ENCODE data around the gene PLEKHJ1. TPM values are rescaled to one million over a fixed set of nuclear protein-coding genes. Genes with fewer than 3 reads are reported as not detected.

Gene PLEKHJ1
- total and polyA plus RNA-seq, 2 of the 8 experiments (the other 6 are each of a cell fraction or from before 2014, with no cell fraction given): 135 to 187 TPM

DNA sequence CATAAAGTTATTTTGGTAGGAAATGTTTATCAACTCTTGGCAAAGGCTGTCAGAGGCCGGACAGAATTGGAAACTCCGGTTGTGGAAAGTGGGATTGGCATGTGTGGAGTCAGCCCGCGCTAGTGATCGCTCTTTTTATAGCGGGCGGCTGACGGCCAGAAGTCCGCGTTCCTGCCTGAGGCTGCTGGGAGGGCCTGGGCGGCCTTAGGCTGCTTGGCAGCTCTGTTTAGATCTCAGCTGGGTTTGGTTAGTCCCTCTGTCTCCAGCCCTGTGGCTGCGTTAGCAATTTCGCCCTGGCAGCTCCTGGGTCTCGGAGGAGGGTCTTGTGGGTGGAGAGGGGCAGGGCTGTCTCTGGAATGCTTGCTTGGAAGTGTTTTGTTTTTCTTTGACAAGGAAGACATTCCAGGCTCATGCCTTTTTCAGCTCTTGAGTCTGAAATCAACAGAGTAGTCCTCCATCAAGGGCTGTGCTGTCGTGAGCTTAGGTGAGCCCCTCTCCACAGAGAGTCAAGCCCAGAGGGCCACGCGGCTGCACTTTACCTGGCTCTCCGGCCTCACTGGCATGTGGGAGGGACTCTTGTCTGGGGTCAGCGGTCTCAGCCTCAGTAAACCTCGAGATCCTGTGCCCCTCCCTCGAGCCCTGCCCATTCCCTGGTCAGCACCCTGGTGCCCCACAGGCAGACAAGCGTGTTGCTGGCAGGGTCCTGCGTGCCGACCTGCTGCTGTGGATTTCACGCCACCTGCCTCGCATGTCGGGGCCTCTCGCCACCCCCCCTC is 49.9 kb downstream of the PLEKHJ1 start:
- no peak overlapping the region for H3K18ac ChIP-seq (ENCODE audit: extremely low read depth, low read length)
- no peak overlapping the region for H2BK120ac ChIP-seq (replicated peaks; ENCODE audit: low read depth, low read length)
- no peak overlapping the region for H2AK5ac ChIP-seq (ENCODE audit: low read depth, low read length)
- H2BK5ac ChIP-seq (ENCODE audit: low read depth, low read length): no peak overlapping the region; the same call in 1 of the 2 replicates
- no peak overlapping the region for H4K91ac ChIP-seq (replicated peaks; ENCODE audit: insufficient read length, low read length)
- H2AFZ ChIP-seq (ENCODE audit: low read length): no peak overlapping the region
- no peak for DNase-seq (ENCODE audit: low read depth in 1 of 2, low spot score in 2 of 2)
- H3K27me3 ChIP-seq (replicated peaks in 1 of 4; ENCODE audit: control insufficient read depth in 3 of 4, extremely low read depth in 1 of 4, insufficient read depth in 3 of 4, low read length in 3 of 4): no peaks in the 10 kb centered on the region
- 95% methylated on average over 28 of the region's 28 CpGs; no CpG with 5 or more reads in 1 of the 2 experiments for WGBS, 2 experiments (ENCODE audit: extremely low coverage in 1 of 2, insufficient coverage in 1 of 2, insufficient read length in 1 of 2, insufficient replicate concordance in 2 of 2, low coverage in 1 of 2, low lambda C conversion rate in 2 of 2, missing lambda C conversion rate in 1 of 2)
- no peak overlapping the region for H3K4me2 ChIP-seq (ENCODE audit: insufficient read depth in 1 of 2, low read depth in 2 of 2, low read length in 2 of 2)
- H3K9me3 ChIP-seq (ENCODE audit: insufficient read depth in 2 of 2, low read depth in 1 of 2, low read length in 1 of 2): no peaks in the 10 kb centered on the region
- ChIA-PET CTCF (ENCODE audit: partially characterized antibody) (interaction anchor here (0.6 to 3.7 kb wide), 10 partner anchors 9 to 546 kb away, joined by 3 to 18 read pairs (median 4); no protein-coding TSS in a partner anchor), POLR2A (ENCODE audit: partially characterized antibody) (interaction anchor here (0.6 to 1.3 kb wide), 3 partner anchors 15 to 41 kb away, joined by 3 to 5 read pairs (median 3); no protein-coding TSS in a partner anchor)
- no peak overlapping the region for H3K56ac ChIP-seq (replicated peaks; ENCODE audit: insufficient read length, low read depth, low read length)
- H2BK15ac ChIP-seq (ENCODE audit: low read length): no peak overlapping the region
- no peak overlapping the region for H2BK20ac ChIP-seq (ENCODE audit: low read length)
- no peak overlapping the region for H4K5ac ChIP-seq (ENCODE audit: insufficient read length, low read depth, low read length)
- no peaks in the 10 kb centered on the region for H3K23me2 ChIP-seq (ENCODE audit: low read depth, low read length)
- H3K9ac ChIP-seq (replicated peaks in 1 of 4; ENCODE audit: extremely low read depth in 1 of 4, low read depth in 3 of 4, low read length in 3 of 4): no peak overlapping the region
- peaks cover 29% of the 10 kb centered on the region for H3K79me1 ChIP-seq (ENCODE audit: low read depth, low read length)
- no peak overlapping the region for H2BK12ac ChIP-seq (ENCODE audit: low read depth, low read length)
- H3K14ac ChIP-seq (ENCODE audit: insufficient read length): no peak overlapping the region
- no peak overlapping the region for H3K4me3 ChIP-seq (ENCODE audit: extremely low read depth in 1 of 4, insufficient read depth in 2 of 4, low read depth in 3 of 4, low read length in 4 of 4)
- peaks cover 0 to 24% of the 10 kb centered on the region in 2 experiments; a peak in 1 of 4 replicates for H3K79me2 ChIP-seq (ENCODE audit: control insufficient read depth in 1 of 2, insufficient read depth in 2 of 2, low read length in 2 of 2)
- no peak overlapping the region for H3K23ac ChIP-seq (ENCODE audit: insufficient read length)
- FAIRE-seq: no peak
- H3K36me3 ChIP-seq (ENCODE audit: control insufficient read depth in 2 of 4, insufficient read depth in 4 of 4, low read length in 3 of 4): peaks cover 6 to 21% (median 13%) of the 10 kb centered on the region in 4 experiments; a peak in 7 of 8 replicates
- no peak overlapping the region; the same call in none of the 2 replicates for H3K27ac ChIP-seq (ENCODE audit: low read depth, low read length)
- H4K8ac ChIP-seq (ENCODE audit: extremely low read depth, insufficient read depth, low read length): no peak overlapping the region
- no peaks in the 10 kb centered on the region; a peak in 1 of 7 replicates for H3K4me1 ChIP-seq (replicated peaks in 1 of 4; ENCODE audit: control insufficient read depth in 3 of 4, insufficient read depth in 4 of 4, low read length in 3 of 4)
- no peak overlapping the region for H3K4ac ChIP-seq (replicated peaks; ENCODE audit: insufficient read length, low read depth, low read length)
- peaks cover 2 to 28% of the 10 kb centered on the region in 2 experiments for H4K20me1 ChIP-seq (replicated peaks in 1 of 2; ENCODE audit: control insufficient read depth in 1 of 2, insufficient read depth in 2 of 2, low read length in 2 of 2)
- no peak for TF ChIP-seq TBP (IDR thresholded peaks at IDR 0.05; ENCODE audit: low read depth, low read length)
- TF ChIP-seq, protein P1, sequence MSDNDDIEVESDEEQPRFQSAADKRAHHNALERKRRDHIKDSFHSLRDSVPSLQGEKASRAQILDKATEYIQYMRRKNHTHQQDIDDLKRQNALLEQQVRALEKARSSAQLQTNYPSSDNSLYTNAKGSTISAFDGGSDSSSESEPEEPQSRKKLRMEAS (IDR thresholded peaks at IDR 0.05): no peak
- TF ChIP-seq GTF2F1 (IDR thresholded peaks at IDR 0.05; ENCODE audit: borderline replicate concordance, low read depth, low read length): no peak
- TF ChIP-seq MAFK (IDR thresholded peaks at IDR 0.05; ENCODE audit: low read depth, low read length): no peak
- no peak for TF ChIP-seq BRCA1 (IDR thresholded peaks at IDR 0.05; ENCODE audit: low read depth, low read length)
- TF ChIP-seq KDM1A (IDR thresholded peaks at IDR 0.05; ENCODE audit: borderline replicate concordance, low read length): no peak
- TF ChIP-seq, protein P2, sequence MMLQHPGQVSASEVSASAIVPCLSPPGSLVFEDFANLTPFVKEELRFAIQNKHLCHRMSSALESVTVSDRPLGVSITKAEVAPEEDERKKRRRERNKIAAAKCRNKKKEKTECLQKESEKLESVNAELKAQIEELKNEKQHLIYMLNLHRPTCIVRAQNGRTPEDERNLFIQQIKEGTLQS (IDR thresholded peaks at IDR 0.05; ENCODE audit: insufficient read depth, low read depth, low read length): no peak
- no peak for TF ChIP-seq POU5F1 (IDR thresholded peaks at IDR 0.05; ENCODE audit: low read depth, low read length)
- TF ChIP-seq CREB1 (IDR thresholded peaks at IDR 0.05): no peak
- TF ChIP-seq CEBPB (IDR thresholded peaks at IDR 0.05; ENCODE audit: low read depth, low read length): no peak
- TF ChIP-seq HDAC6 (IDR thresholded peaks at IDR 0.05; ENCODE audit: low read depth, low read length): no peak
- TF ChIP-seq EGR1 (IDR thresholded peaks at IDR 0.05; ENCODE audit: borderline replicate concordance, low read depth, low read length): no peak
